Hematopoietic multipotent progenitor cell treated with erythropoietin and hydrocortisone succinate and interleukin-3 and kit ligand, for 17 days (in vitro differentiated cells): ENCODE measurements around the gene BABAM2.
"Not testable (repeated sequence)": the region's sequence is repeated elsewhere in the genome, so short reads cannot be mapped to it uniquely, and the experiment has no call there.

Source experiments
- DNase-seq: peaks from one replicate; pipeline ENCODE4 v3.0.0-alpha.2; 2015; ENCODE audit warnings: low spot score

BABAM2 gene

GRCh38 chr2:28332696-28333095 is 442.2 kb downstream of the BABAM2 start:
- no peak for DNase-seq

GRCh38 chr2:28333606-28334526 is 443.3 kb downstream of the BABAM2 start:
- DNase-seq: no peak

GRCh38 chr2:28334527-28334894 is 444.0 kb downstream of the BABAM2 start:
- no peak for DNase-seq

GRCh38 chr2:28335265-28335664 is 444.7 kb downstream of the BABAM2 start:
- not testable (repeated sequence) for DNase-seq

GRCh38 chr2:28335666-28336065 is 445.1 kb downstream of the BABAM2 start:
- DNase-seq: no peak

- DNase-seq: no peak
These were observed 445.9 kb downstream of the BABAM2 start for GRCh38 chr2:28336264-28336980.

- DNase-seq: no peak
These were observed 446.6 kb downstream of the BABAM2 start for GRCh38 chr2:28336982-28337627.

- no peak for DNase-seq
These were observed 447.7 kb downstream of the BABAM2 start for GRCh38 chr2:28338046-28338817.

- no peak for DNase-seq
These were observed 448.3 kb downstream of the BABAM2 start for GRCh38 chr2:28338831-28339321.

GRCh38 chr2:28339516-28340175 is 449.1 kb downstream of the BABAM2 start:
- no peak for DNase-seq

- no peak for DNase-seq
These were observed 450.0 kb downstream of the BABAM2 start for GRCh38 chr2:28340312-28341202.

- DNase-seq: no peak
These were observed 450.8 kb downstream of the BABAM2 start for GRCh38 chr2:28341208-28341891.

GRCh38 chr2:28342081-28342967 is 451.8 kb downstream of the BABAM2 start:
- DNase-seq: no peak

- no peak for DNase-seq
These were observed 452.8 kb downstream of the BABAM2 start for GRCh38 chr2:28343184-28343942.

- DNase-seq: no peak
These were observed 453.6 kb downstream of the BABAM2 start for GRCh38 chr2:28343971-28344715.

- no peak for DNase-seq
These were observed 454.3 kb downstream of the BABAM2 start for GRCh38 chr2:28344756-28345373.

- DNase-seq: no peak
These were observed 455.1 kb downstream of the BABAM2 start for GRCh38 chr2:28345619-28346018.
